ENCODE measurements around the gene DPYSL4.

DNA sequence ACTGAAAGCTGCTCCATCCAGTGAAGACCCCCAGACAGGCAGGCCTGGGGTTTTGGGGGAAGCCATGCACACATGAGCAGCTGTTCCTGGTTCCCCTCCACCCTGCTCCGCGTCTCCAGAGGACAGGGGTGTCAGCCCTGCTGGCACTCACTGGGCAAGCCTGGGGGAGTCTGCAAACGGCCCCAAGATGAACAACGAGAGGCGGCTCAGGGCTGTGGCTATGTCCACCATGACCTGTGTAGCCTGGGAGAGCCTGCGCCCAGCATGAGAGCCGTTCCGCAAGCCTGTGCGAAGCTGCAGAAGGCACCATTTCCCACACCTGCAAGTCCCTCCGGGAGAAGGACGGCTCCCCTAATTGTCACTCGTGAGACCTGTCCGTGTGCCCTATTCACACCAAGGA lies 59.5 kb downstream of the DPYSL4 start:
- TF ChIP-seq, protein P1, sequence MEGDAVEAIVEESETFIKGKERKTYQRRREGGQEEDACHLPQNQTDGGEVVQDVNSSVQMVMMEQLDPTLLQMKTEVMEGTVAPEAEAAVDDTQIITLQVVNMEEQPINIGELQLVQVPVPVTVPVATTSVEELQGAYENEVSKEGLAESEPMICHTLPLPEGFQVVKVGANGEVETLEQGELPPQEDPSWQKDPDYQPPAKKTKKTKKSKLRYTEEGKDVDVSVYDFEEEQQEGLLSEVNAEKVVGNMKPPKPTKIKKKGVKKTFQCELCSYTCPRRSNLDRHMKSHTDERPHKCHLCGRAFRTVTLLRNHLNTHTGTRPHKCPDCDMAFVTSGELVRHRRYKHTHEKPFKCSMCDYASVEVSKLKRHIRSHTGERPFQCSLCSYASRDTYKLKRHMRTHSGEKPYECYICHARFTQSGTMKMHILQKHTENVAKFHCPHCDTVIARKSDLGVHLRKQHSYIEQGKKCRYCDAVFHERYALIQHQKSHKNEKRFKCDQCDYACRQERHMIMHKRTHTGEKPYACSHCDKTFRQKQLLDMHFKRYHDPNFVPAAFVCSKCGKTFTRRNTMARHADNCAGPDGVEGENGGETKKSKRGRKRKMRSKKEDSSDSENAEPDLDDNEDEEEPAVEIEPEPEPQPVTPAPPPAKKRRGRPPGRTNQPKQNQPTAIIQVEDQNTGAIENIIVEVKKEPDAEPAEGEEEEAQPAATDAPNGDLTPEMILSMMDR (IDR thresholded peaks at IDR 0.05), result no peak
- TF ChIP-seq POLR2A (IDR thresholded peaks at IDR 0.05), result no peak

Measured in right lobe of liver (tissue), 4 donors.